ENCODE results near the gene RPL21. TPM values are rescaled to one million over a fixed set of nuclear protein-coding genes. Genes with fewer than 3 reads are reported as not detected.

The RPL21 gene
- polyA plus RNA-seq, 1 donor (not counting 4 experiments of a cell fraction or from before 2014, with no cell fraction given) = 1,751 TPM

GRCh38 chr13:27203186-27203585, 48.2 kb upstream of the RPL21 start:
- H3K9ac ChIP-seq (ENCODE audit: control insufficient read depth, extremely low read depth, insufficient read depth, low read length) = no peak overlapping the region
- no peaks in the 10 kb centered on the region for H4K20me1 ChIP-seq (ENCODE audit: control insufficient read depth, extremely low read depth, insufficient read depth, low read length)
- no peaks in the 10 kb centered on the region for H3K79me2 ChIP-seq (ENCODE audit: control insufficient read depth, insufficient read depth, low read length)
- no peaks in the 10 kb centered on the region for H3K36me3 ChIP-seq (ENCODE audit: control insufficient read depth in 2 of 2, extremely low read depth in 1 of 2, insufficient read depth in 2 of 2, low read length in 2 of 2)
- H3K4me1 ChIP-seq (ENCODE audit: control insufficient read depth, extremely low read depth, insufficient read depth, low read length) = no peaks in the 10 kb centered on the region
- no peak overlapping the region for H3K27ac ChIP-seq (ENCODE audit: control insufficient read depth, insufficient read depth, low read length)
- H3K9me3 ChIP-seq (ENCODE audit: control insufficient read depth, low read depth, low read length) = no peaks in the 10 kb centered on the region
- no peak for DNase-seq (ENCODE audit: low read depth, low spot score)
- dilution Hi-C loops (cut with MboI; ENCODE audit: extremely low pct_ligation_motif_present, low sequenced_read_pairs) = no loop called here
- H3K9me1 ChIP-seq (ENCODE audit: control insufficient read depth, extremely low read depth, insufficient read depth, low read length) = no peaks in the 10 kb centered on the region
- no peak overlapping the region for H2AFZ ChIP-seq (ENCODE audit: control insufficient read depth, low read length)
- no peaks in the 10 kb centered on the region for H3K27me3 ChIP-seq (ENCODE audit: control insufficient read depth, extremely low read depth, insufficient read depth, low read length)
- H3K4me2 ChIP-seq (ENCODE audit: control insufficient read depth, extremely low read depth, insufficient read depth, low read depth, low read length) = no peak overlapping the region
- TF ChIP-seq, protein P1, sequence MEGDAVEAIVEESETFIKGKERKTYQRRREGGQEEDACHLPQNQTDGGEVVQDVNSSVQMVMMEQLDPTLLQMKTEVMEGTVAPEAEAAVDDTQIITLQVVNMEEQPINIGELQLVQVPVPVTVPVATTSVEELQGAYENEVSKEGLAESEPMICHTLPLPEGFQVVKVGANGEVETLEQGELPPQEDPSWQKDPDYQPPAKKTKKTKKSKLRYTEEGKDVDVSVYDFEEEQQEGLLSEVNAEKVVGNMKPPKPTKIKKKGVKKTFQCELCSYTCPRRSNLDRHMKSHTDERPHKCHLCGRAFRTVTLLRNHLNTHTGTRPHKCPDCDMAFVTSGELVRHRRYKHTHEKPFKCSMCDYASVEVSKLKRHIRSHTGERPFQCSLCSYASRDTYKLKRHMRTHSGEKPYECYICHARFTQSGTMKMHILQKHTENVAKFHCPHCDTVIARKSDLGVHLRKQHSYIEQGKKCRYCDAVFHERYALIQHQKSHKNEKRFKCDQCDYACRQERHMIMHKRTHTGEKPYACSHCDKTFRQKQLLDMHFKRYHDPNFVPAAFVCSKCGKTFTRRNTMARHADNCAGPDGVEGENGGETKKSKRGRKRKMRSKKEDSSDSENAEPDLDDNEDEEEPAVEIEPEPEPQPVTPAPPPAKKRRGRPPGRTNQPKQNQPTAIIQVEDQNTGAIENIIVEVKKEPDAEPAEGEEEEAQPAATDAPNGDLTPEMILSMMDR (optimal IDR thresholded peaks at IDR 0.05 in 1 of 3, IDR thresholded peaks at IDR 0.05 in 1 of 3, conservative IDR thresholded peaks at IDR 0.05 in 1 of 3; ENCODE audit: extremely low read depth in 1 of 3, insufficient read depth in 2 of 3, low read length in 3 of 3) = no peak
- TF ChIP-seq EZH2 (IDR thresholded peaks at IDR 0.05; ENCODE audit: low read length) = no peak
- no peak for FAIRE-seq
- H3K4me3 ChIP-seq (ENCODE audit: control insufficient read depth in 2 of 3, extremely low read depth in 1 of 3, insufficient read depth in 2 of 3, low read depth in 1 of 3, low read length in 3 of 3) = no peak overlapping the region

- no peak overlapping the region for H3K9ac ChIP-seq (ENCODE audit: control insufficient read depth, extremely low read depth, insufficient read depth, low read length)
- no peaks in the 10 kb centered on the region for H3K27me3 ChIP-seq (ENCODE audit: control insufficient read depth, extremely low read depth, insufficient read depth, low read length)
- H3K36me3 ChIP-seq (ENCODE audit: control insufficient read depth in 2 of 2, extremely low read depth in 1 of 2, insufficient read depth in 2 of 2, low read length in 2 of 2) = no peaks in the 10 kb centered on the region
- no peaks in the 10 kb centered on the region for H3K9me1 ChIP-seq (ENCODE audit: control insufficient read depth, extremely low read depth, insufficient read depth, low read length)
- H3K27ac ChIP-seq (ENCODE audit: control insufficient read depth, insufficient read depth, low read length) = no peak overlapping the region
- no peak overlapping the region for H3K4me3 ChIP-seq (ENCODE audit: control insufficient read depth in 2 of 3, extremely low read depth in 1 of 3, insufficient read depth in 2 of 3, low read depth in 1 of 3, low read length in 3 of 3)
- H3K4me2 ChIP-seq (ENCODE audit: control insufficient read depth, extremely low read depth, insufficient read depth, low read depth, low read length) = no peak overlapping the region
- no peaks in the 10 kb centered on the region for H3K9me3 ChIP-seq (ENCODE audit: control insufficient read depth, low read depth, low read length)
- no peak for FAIRE-seq
- dilution Hi-C loops (cut with MboI; ENCODE audit: extremely low pct_ligation_motif_present, low sequenced_read_pairs) = no loop called here
- H4K20me1 ChIP-seq (ENCODE audit: control insufficient read depth, extremely low read depth, insufficient read depth, low read length) = no peaks in the 10 kb centered on the region
- TF ChIP-seq EZH2 (IDR thresholded peaks at IDR 0.05; ENCODE audit: low read length) = no peak
- TF ChIP-seq, protein P1 (optimal IDR thresholded peaks at IDR 0.05 in 1 of 3, IDR thresholded peaks at IDR 0.05 in 1 of 3, conservative IDR thresholded peaks at IDR 0.05 in 1 of 3; ENCODE audit: extremely low read depth in 1 of 3, insufficient read depth in 2 of 3, low read length in 3 of 3) = peak; percentile 29 to 40 (median 31)
- no peak for DNase-seq (ENCODE audit: low read depth, low spot score)
- no peaks in the 10 kb centered on the region for H3K4me1 ChIP-seq (ENCODE audit: control insufficient read depth, extremely low read depth, insufficient read depth, low read length)
- H2AFZ ChIP-seq (ENCODE audit: control insufficient read depth, low read length) = no peak overlapping the region
- H3K79me2 ChIP-seq (ENCODE audit: control insufficient read depth, insufficient read depth, low read length) = no peaks in the 10 kb centered on the region
Observed at GRCh38 chr13:27203854-27204253, 47.5 kb upstream of the RPL21 start.
